Gastroesophageal sphincter (tissue), 3 donors: ENCODE measurements around the gene NLRX1.

ENCODE experiments used
- CTCF ChIP-seq, 4 experiments: fragments of 200-600 bp in 2 of 4; fragments of 450-650 bp in 2 of 4; sonication (generic) in 1 of 4; IDR thresholded peaks; one replicate each; pipeline ENCODE4 v1.5.1; 2017 to 2019; ENCODE audit warnings: antibody characterized with exemption in 4 of 4, mild to moderate bottlenecking in 2 of 4, moderate library complexity in 2 of 4
- POLR2A ChIP-seq, 2 donors: fragments of 450-650 bp; IDR thresholded peaks; one replicate each; pipeline ENCODE4 v1.6.1; 2017; ENCODE audit warnings: antibody characterized with exemption in 2 of 2, mild to moderate bottlenecking in 2 of 2, moderate library complexity in 1 of 2
- POLR2AphosphoS5 ChIP-seq: sonication (generic); formaldehyde crosslinking; IDR thresholded peaks from one replicate; pipeline ENCODE4 v1.6.1; 2017; ENCODE audit warnings: antibody characterized with exemption

DNA sequence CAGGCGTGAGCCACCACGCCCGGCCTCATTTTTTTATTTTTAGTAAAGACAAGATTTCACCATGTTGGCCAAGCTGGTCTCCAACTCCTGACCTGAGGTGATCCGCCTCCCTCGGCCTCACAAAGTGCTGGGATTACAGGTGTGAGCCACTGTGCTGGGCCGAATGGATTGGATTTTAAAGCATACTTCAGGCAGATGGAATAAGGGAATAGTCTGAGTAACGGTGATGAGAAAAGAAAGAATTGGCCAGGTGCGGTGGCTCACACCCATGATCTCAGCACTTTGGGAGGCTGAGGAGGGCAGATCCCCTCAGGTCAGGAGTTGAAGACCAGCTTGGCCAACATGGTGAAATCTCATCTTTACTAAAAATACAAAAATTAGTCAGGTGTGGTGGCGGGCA is 35.5 kb downstream of the NLRX1 start:
- no peak for TF ChIP-seq POLR2A (IDR thresholded peaks at IDR 0.05)
- no peak for TF ChIP-seq POLR2AphosphoS5
- no peak for TF ChIP-seq CTCF (IDR thresholded peaks at IDR 0.05)
